Superior temporal gyrus (tissue), 1 donor: ENCODE results near the gene BEND6.
"Not testable (repeated sequence)": the region's sequence is repeated elsewhere in the genome, so short reads cannot be mapped to it uniquely, and the experiment has no call there.

Source experiments
- DNase-seq: peaks from one replicate; pipeline ENCODE4 v3.0.0-alpha.2; 2016; ENCODE audit errors: extremely low spot score

The BEND6 gene

GRCh38 chr6:56978530-56978929 lies 23.6 kb downstream of the BEND6 start:
- no peak for DNase-seq

- DNase-seq = no peak
These were observed 29.5 kb downstream of the BEND6 start for GRCh38 chr6:56984361-56984760.

GRCh38 chr6:56984884-56985283 lies 30.0 kb downstream of the BEND6 start:
- DNase-seq = no peak

- no peak for DNase-seq
These were observed 31.7 kb downstream of the BEND6 start for GRCh38 chr6:56986611-56987010.

- no peak for DNase-seq
These were observed 33.2 kb downstream of the BEND6 start for GRCh38 chr6:56988145-56988544.

GRCh38 chr6:56992036-56992435 lies 37.1 kb downstream of the BEND6 start:
- DNase-seq = no peak

GRCh38 chr6:56992703-56993102 lies 37.8 kb downstream of the BEND6 start:
- no peak for DNase-seq

- no peak for DNase-seq
These were observed 40.5 kb downstream of the BEND6 start for GRCh38 chr6:56995347-56995902.

- no peak for DNase-seq
These were observed 41.5 kb downstream of the BEND6 start for GRCh38 chr6:56996401-56996800.

- no peak for DNase-seq
These were observed 44.1 kb downstream of the BEND6 start for GRCh38 chr6:56999049-56999448.

- not testable (repeated sequence) for DNase-seq
These were observed 44.8 kb downstream of the BEND6 start for GRCh38 chr6:56999748-57000147.

GRCh38 chr6:57002197-57002596 lies 47.3 kb downstream of the BEND6 start:
- DNase-seq = no peak

GRCh38 chr6:57004292-57004691 lies 49.4 kb downstream of the BEND6 start:
- DNase-seq = no peak

- DNase-seq = no peak
These were observed 51.2 kb downstream of the BEND6 start for GRCh38 chr6:57006101-57006500.

- not testable (repeated sequence) for DNase-seq
These were observed 53.2 kb downstream of the BEND6 start for GRCh38 chr6:57008069-57008468.

GRCh38 chr6:57013521-57013926 lies 58.6 kb downstream of the BEND6 start:
- DNase-seq = no peak

- DNase-seq = no peak
These were observed 62.2 kb downstream of the BEND6 start for GRCh38 chr6:57017069-57017468.

GRCh38 chr6:57017841-57018240 lies 62.9 kb downstream of the BEND6 start:
- no peak for DNase-seq

GRCh38 chr6:57019434-57019833 lies 64.5 kb downstream of the BEND6 start:
- no peak for DNase-seq

- peak; percentile 81 for DNase-seq
These were observed 66.3 kb downstream of the BEND6 start for GRCh38 chr6:57021086-57021720.

GRCh38 chr6:57024321-57024720 lies 69.4 kb downstream of the BEND6 start:
- DNase-seq = no peak

- DNase-seq = no peak
These were observed 69.9 kb downstream of the BEND6 start for GRCh38 chr6:57024775-57025174.

GRCh38 chr6:57026001-57026400 lies 71.1 kb downstream of the BEND6 start:
- no peak for DNase-seq

- no peak for DNase-seq
These were observed 72.4 kb downstream of the BEND6 start for GRCh38 chr6:57027301-57027700.
